PFSK-1 (cell line): ENCODE measurements around the gene PLPPR2.

Experiments used
- FOXP2 ChIP-seq: optimal IDR thresholded peaks from 2 replicates; pipeline ENCODE3; 2011; ENCODE audit warnings: borderline replicate concordance, control low read depth, inconsistent platforms; ENCODE audit not compliant: insufficient read depth; ENCODE audit errors: extremely low read length, extremely low read depth
- POLR2AphosphoS5 ChIP-seq: IDR thresholded peaks from 2 replicates; pipeline ENCODE4 v1.6.1; 2012; ENCODE audit warnings: low read depth, mild to moderate bottlenecking, control low read depth, low read length, moderate library complexity
- SIN3A ChIP-seq: IDR thresholded peaks from 2 replicates; pipeline ENCODE4 v1.6.1; 2012; ENCODE audit warnings: mild to moderate bottlenecking, low read length, moderate library complexity, borderline replicate concordance; ENCODE audit not compliant: insufficient read depth
- TAF1 ChIP-seq: IDR thresholded peaks from 2 replicates; pipeline ENCODE4 v1.6.1; 2012; ENCODE audit warnings: low read length, control low read depth, borderline replicate concordance; ENCODE audit not compliant: insufficient read depth
- TF ChIP-seq, protein P1 (sequence below), 2 experiments: IDR thresholded peaks; 2 replicates each; pipeline versions ENCODE4 v1.6.1 to v1.8.0; 2011 to 2012; ENCODE audit warnings: low read depth in 2 of 2, low read length in 2 of 2, control low read depth in 1 of 2, inconsistent platforms in 1 of 2, mild to moderate bottlenecking in 1 of 2, moderate library complexity in 1 of 2; ENCODE audit not compliant: insufficient read depth in 1 of 2

PLPPR2 gene

DNA sequence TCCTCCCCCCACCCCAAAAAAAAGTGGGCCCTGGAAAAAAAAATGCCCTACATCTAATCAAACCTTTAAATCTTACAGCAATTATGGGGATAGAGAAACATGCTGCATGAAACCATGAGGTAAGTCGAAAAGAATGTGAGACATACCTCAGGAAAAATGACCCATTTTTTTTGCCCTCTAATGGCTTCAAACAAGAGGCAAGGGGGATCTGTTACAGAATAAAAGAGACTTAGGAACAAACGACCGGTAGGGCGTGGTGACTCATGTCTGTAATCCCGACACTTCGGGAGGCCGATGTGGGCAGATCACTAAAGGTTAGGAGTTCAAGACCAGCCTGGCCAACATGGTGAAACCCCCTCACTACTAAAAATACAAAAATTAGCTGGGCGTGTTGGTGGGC lies 55.5 kb downstream of the PLPPR2 start:
- TF ChIP-seq SIN3A (no peak), FOXP2 (no peak), TAF1 (no peak), POLR2AphosphoS5 (no peak)
- TF ChIP-seq, protein P1, sequence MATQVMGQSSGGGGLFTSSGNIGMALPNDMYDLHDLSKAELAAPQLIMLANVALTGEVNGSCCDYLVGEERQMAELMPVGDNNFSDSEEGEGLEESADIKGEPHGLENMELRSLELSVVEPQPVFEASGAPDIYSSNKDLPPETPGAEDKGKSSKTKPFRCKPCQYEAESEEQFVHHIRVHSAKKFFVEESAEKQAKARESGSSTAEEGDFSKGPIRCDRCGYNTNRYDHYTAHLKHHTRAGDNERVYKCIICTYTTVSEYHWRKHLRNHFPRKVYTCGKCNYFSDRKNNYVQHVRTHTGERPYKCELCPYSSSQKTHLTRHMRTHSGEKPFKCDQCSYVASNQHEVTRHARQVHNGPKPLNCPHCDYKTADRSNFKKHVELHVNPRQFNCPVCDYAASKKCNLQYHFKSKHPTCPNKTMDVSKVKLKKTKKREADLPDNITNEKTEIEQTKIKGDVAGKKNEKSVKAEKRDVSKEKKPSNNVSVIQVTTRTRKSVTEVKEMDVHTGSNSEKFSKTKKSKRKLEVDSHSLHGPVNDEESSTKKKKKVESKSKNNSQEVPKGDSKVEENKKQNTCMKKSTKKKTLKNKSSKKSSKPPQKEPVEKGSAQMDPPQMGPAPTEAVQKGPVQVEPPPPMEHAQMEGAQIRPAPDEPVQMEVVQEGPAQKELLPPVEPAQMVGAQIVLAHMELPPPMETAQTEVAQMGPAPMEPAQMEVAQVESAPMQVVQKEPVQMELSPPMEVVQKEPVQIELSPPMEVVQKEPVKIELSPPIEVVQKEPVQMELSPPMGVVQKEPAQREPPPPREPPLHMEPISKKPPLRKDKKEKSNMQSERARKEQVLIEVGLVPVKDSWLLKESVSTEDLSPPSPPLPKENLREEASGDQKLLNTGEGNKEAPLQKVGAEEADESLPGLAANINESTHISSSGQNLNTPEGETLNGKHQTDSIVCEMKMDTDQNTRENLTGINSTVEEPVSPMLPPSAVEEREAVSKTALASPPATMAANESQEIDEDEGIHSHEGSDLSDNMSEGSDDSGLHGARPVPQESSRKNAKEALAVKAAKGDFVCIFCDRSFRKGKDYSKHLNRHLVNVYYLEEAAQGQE (IDR thresholded peaks at IDR 0.05; ENCODE audit: insufficient read depth in 1 of 2, low read depth in 2 of 2, low read length in 2 of 2): no peak

DNA sequence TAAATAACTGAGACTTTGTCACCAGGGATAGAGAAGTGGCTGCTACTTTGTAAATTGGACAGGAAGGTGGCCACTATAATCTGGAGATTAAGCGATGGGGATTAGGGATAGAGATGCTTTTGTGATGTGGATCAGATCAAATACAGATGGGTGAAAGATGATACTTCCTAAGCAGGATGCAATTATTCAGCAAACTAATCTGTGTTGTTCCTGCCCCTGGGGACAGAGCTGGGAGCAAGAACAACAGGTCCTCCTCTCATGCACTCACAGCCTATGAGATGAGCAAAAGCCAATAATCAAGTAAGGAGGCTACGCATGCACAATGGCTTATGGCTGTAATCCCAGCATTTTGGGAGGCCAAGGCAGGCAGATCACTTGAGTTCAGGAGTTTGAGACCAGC lies 59.3 kb downstream of the PLPPR2 start:
- TF ChIP-seq SIN3A (no peak), TAF1 (no peak), FOXP2 (no peak), POLR2AphosphoS5 (no peak)
- TF ChIP-seq, protein P1 (IDR thresholded peaks at IDR 0.05; ENCODE audit: insufficient read depth in 1 of 2, low read depth in 2 of 2, low read length in 2 of 2): no peak
